Measurements from ENCODE around the gene SLC49A3.

- TF ChIP-seq EZH2 (IDR thresholded peaks at IDR 0.05; ENCODE audit: insufficient read depth, poor library complexity, severe bottlenecking) (no peak), EZH2phosphoT487 (IDR thresholded peaks at IDR 0.05; ENCODE audit: insufficient read depth, low read depth) (no peak)
Measured at GRCh38 chr4:653831-654502, 35.0 kb downstream of the SLC49A3 start.
